Choroid plexus epithelial cell (primary cell): ENCODE data around the gene ZNF17.

Source experiments
- DNase-seq: peaks from one replicate; pipeline ENCODE4 v3.0.0-alpha.2; 2010; ENCODE audit warnings: low read depth
- H3K4me3 ChIP-seq: 2 replicates; pipeline ENCODE4 v1.5.1; 2011; ENCODE audit warnings: low read depth, mild to moderate bottlenecking, control low read depth, low read length, moderate library complexity
- CTCF ChIP-seq: conservative IDR thresholded peaks from 2 replicates; pipeline ENCODE4 v1.5.1; 2011; ENCODE audit warnings: low read depth, mild to moderate bottlenecking, control low read depth, inconsistent platforms, low read length, moderate library complexity

ZNF17 gene

GRCh38 chr19:57395710-57396109, 15.3 kb upstream of the ZNF17 start:
- H3K4me3 ChIP-seq: no peak overlapping the region
- DNase-seq: no peak
- no peak for TF ChIP-seq CTCF

GRCh38 chr19:57398868-57399267, 12.1 kb upstream of the ZNF17 start:
- DNase-seq: no peak
- no peak for TF ChIP-seq CTCF

GRCh38 chr19:57403737-57404563, 7.0 kb upstream of the ZNF17 start:
- no peak overlapping the region for H3K4me3 ChIP-seq
- DNase-seq: no peak
- no peak for TF ChIP-seq CTCF

More at GRCh38 chr19:57398868-57399267, 12.1 kb upstream of the ZNF17 start:
- H3K4me3 ChIP-seq: no peak overlapping the region

GRCh38 chr19:57406516-57407123, 4.3 kb upstream of the ZNF17 start:
- H3K4me3 ChIP-seq: no peak overlapping the region
- TF ChIP-seq CTCF: peak; percentile 93
- DNase-seq: peak; percentile 61

GRCh38 chr19:57419439-57419838, 8.5 kb downstream of the ZNF17 start:
- DNase-seq: no peak
- no peak overlapping the region for H3K4me3 ChIP-seq
- no peak for TF ChIP-seq CTCF

GRCh38 chr19:57421037-57421436, 10.1 kb downstream of the ZNF17 start:
- no peak for DNase-seq
- TF ChIP-seq CTCF: no peak

More at GRCh38 chr19:57421037-57421436, 10.1 kb downstream of the ZNF17 start:
- no peak overlapping the region for H3K4me3 ChIP-seq
